ENCODE results near the gene HEY2. TPM values are rescaled to one million over a fixed set of nuclear protein-coding genes. Genes with fewer than 3 reads are reported as not detected.
"Not testable (repeated sequence)": the region's sequence is repeated elsewhere in the genome, so short reads cannot be mapped to it uniquely, and the experiment has no call there.

HEY2 gene
- 10 to 100 TPM; 10.3 to 16.0 TPM for total RNA-seq
- 10 to 100 TPM; 28.0 to 28.3 TPM for polyA plus RNA-seq (ENCODE audit: insufficient read length in 2 of 2)
- long read RNA-seq, donor 1, transcript HEY2-201 (5 exons, 2,678 nt): major isoform, 8 of 8 reads
- long read RNA-seq, donor 1, partial matches to known transcripts: 0 of 8 reads
- long read RNA-seq, donor 1, other reads (novel, unspliced or antisense): 0 of 8 reads
- long read RNA-seq, donor 2, transcript HEY2-201 (5 exons, 2,678 nt): major isoform, 8 of 8 reads
- long read RNA-seq, donor 2, partial matches to known transcripts: 0 of 8 reads
- long read RNA-seq, donor 2, other reads (novel, unspliced or antisense): 0 of 8 reads
- long read RNA-seq, donor 3, transcript HEY2-201 (5 exons, 2,678 nt): major isoform, 5 of 5 reads
- long read RNA-seq, donor 3, partial matches to known transcripts: 0 of 5 reads
- long read RNA-seq, donor 3, other reads (novel, unspliced or antisense): 0 of 5 reads
- long read RNA-seq, donor 4: 0 reads

DNA sequence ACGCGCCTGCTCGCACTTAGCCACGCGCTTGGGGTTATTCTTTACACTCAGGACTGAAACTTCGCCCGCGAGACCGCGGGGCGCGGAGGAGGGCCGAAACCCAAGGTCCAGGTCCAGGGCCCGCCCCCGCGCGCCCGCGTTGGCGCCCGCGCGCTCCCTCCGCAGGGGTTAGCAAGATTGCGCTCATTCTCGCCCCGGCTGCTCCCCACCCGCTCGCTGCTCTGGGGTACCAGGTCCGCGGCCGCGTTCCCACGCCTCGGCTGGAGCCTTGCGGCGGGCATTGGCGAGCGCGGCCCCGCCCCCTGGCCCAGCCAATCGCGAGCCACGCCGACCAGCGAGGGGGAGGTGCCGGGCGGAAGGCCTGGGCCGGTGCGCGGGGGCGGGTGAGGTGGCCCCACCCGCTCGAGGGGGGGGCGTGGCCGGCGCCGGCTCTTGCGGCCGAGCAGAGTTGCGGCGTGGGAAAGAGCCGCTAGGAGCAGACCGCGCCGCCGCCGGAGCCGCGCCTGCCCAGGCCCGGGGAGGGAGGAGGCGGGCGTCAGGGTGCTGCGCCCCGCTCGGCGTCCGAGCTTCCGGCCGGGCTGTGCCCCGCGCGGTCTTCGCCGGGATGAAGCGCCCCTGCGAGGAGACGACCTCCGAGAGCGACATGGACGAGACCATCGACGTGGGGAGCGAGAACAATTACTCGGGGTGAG is at the start of gene HEY2:
HEY2 (plus strand) TSS at position 460 of the 692 bp plus-strand sequence; CDS start at position 605, 145 bp downstream.
- peak; percentile 70 to 97 (median 87) for DNase-seq (ENCODE audit: low read depth in 4 of 6, low spot score in 6 of 6)
- Histone ChIP-seq H3K9me3 (ENCODE audit: control insufficient read depth, insufficient read depth, low read length) (no peaks in the 10 kb centered on the region), H3K4me1 (ENCODE audit: control insufficient read depth, insufficient read depth, low read length) (peaks cover 24% of the 10 kb centered on the region), H3K4me3 (ENCODE audit: low read depth, low read length) (peak within 1 kb of the TSS; percentile 90), H3K27ac (ENCODE audit: low read depth, low read length) (peak within 1 kb of the TSS; percentile 97), H3K36me3 (ENCODE audit: control insufficient read depth, insufficient read depth, low read length) (no peaks in the 10 kb centered on the region), H3K27me3 (ENCODE audit: control insufficient read depth, insufficient read depth, low read length) (peaks cover 46% of the 10 kb centered on the region)
- under 1% methylated on average over 95 of the region's 95 CpGs for WGBS (ENCODE audit: insufficient coverage)

DNA sequence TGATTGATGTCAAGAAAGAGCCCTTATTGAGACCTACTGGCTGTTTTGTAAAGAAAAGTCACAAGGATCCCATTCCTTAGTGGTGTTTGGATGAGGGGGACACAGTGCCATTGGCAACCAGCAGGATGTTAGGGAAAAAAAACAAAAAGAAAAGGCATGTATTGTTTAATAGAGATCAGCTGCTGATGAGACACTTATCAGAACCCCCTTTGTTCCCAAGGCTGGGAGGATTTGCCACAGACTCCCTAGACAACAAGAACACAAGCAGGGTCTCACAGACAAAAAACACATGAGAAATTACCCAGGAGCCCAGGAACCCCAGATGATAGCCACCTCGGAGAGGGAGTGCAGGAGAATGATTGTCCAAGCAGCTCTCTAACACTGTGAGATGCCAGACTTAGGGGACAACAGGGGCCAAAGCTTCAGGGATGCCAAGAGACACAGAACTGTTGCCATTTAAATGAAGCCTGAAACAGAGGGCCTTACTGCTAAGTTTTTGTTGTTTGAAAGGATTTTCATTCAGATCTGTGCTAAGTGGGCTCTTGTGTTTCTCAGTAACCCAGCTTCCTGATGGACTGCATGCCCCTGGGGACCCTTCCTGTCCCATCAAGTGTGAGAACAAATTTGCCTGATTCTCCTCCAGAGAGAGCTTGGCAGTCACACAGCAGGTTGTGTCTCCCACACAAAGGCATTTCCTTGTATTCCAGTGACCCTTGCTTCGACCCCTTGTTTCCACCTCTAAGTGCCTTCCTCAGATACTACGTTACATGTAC is 48.7 kb upstream of the HEY2 start:
- 25% methylated on average over 2 of the region's 3 CpGs for WGBS (ENCODE audit: insufficient coverage)
- Histone ChIP-seq H3K9me3 (ENCODE audit: control insufficient read depth, insufficient read depth, low read length) (peaks cover 4% of the 10 kb centered on the region), H3K4me3 (ENCODE audit: low read depth, low read length) (no peak overlapping the region), H3K27ac (ENCODE audit: low read depth, low read length) (peak overlapping the region; percentile 67), H3K4me1 (ENCODE audit: control insufficient read depth, insufficient read depth, low read length) (peaks cover 5% of the 10 kb centered on the region), H3K27me3 (ENCODE audit: control insufficient read depth, insufficient read depth, low read length) (no peaks in the 10 kb centered on the region), H3K36me3 (ENCODE audit: control insufficient read depth, insufficient read depth, low read length) (no peaks in the 10 kb centered on the region)
- peak; percentile 6 to 63 (median 19) for DNase-seq (ENCODE audit: low read depth in 4 of 6, low spot score in 6 of 6)

DNA sequence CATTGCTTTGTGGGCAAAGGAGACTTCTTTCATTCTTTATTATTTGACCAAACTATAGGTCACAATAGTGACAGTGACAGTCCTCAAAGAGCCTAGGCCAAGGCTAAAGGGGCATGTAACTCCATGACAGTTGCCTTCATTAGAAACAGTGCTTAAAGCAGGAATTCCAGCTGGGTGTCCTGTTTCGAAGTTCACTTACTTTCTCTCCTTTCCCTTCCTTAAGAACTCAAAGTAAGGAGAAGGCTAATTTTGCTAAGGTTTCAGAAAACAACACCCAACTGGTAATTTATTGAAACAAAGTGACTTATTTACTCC is 48.1 kb upstream of the HEY2 start:
- DNase-seq (ENCODE audit: low read depth in 4 of 6, low spot score in 6 of 6): no peak
- H3K36me3 ChIP-seq (ENCODE audit: control insufficient read depth, insufficient read depth, low read length): no peaks in the 10 kb centered on the region
- H3K9me3 ChIP-seq (ENCODE audit: control insufficient read depth, insufficient read depth, low read length): peaks cover 4% of the 10 kb centered on the region
- H3K27ac ChIP-seq (ENCODE audit: low read depth, low read length): peak overlapping the region; percentile 67
- no peaks in the 10 kb centered on the region for H3K27me3 ChIP-seq (ENCODE audit: control insufficient read depth, insufficient read depth, low read length)
- H3K4me1 ChIP-seq (ENCODE audit: control insufficient read depth, insufficient read depth, low read length): peaks cover 5% of the 10 kb centered on the region
- no CpG with 5 or more reads among the region's 1 CpG for WGBS (ENCODE audit: insufficient coverage)
- H3K4me3 ChIP-seq (ENCODE audit: low read depth, low read length): no peak overlapping the region

DNA sequence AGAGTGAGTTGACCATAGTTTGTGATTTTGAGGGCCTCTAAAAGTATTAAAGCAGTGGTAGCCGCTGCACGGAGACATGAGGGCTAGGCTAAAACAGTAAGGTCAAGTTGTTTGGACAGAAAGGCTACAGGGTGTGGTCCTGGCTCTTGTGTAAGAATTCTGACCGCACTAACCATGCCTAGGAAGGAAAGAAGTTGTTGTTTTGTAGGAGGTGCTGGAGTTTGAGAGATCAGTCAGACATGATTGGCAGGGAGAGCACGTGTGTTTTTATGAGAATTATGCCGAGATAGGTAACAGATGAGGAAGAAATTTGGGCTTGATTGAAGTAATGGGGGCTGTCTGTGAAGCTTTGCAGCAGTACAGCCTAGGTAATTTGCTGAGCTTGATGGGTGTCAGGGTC is 45.5 kb upstream of the HEY2 start:
- not testable (repeated sequence) for H3K9me3 ChIP-seq (ENCODE audit: control insufficient read depth, insufficient read depth, low read length); H3K4me3 ChIP-seq (ENCODE audit: low read depth, low read length); H3K4me1 ChIP-seq (ENCODE audit: control insufficient read depth, insufficient read depth, low read length); H3K27me3 ChIP-seq (ENCODE audit: control insufficient read depth, insufficient read depth, low read length); H3K27ac ChIP-seq (ENCODE audit: low read depth, low read length); H3K36me3 ChIP-seq (ENCODE audit: control insufficient read depth, insufficient read depth, low read length); DNase-seq (ENCODE audit: low read depth in 4 of 6, low spot score in 6 of 6)
- WGBS (ENCODE audit: insufficient coverage): no CpG with 5 or more reads among the region's 5 CpGs

DNA sequence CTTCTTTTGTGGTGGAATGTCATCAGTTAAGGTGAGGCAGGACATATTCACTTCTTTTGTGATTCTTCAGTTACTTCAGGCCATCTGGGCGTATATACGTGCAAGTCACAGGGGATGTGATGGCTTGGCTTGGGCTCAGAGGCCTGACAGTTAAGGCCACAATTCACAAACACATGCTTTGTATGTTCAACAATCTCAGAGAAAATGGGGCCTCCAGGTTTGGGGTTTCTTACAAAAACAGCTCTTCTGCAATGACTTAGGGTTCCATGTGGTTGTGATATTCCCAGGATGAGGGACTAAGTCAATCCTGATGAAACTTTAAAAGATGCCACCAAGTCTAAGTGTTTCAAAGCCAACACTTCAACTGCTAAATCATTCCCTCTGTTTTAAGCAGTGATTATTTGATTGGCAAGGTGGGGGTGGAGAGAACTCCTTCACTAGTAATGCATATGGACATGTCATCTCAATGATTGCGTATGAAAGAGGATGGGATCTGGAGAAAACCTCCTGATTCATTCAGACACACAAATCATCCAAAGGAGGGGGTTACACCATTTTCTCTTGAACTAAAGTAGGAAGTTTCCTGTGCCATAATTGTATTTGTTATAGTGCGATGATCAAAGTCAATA is 41.7 kb upstream of the HEY2 start:
- no peak overlapping the region for H3K4me3 ChIP-seq (ENCODE audit: low read depth, low read length)
- no peak for DNase-seq (ENCODE audit: low read depth in 4 of 6, low spot score in 6 of 6)
- no CpG with 5 or more reads among the region's 4 CpGs for WGBS (ENCODE audit: insufficient coverage)
- H3K9me3 ChIP-seq (ENCODE audit: control insufficient read depth, insufficient read depth, low read length): no peaks in the 10 kb centered on the region
- no peaks in the 10 kb centered on the region for H3K36me3 ChIP-seq (ENCODE audit: control insufficient read depth, insufficient read depth, low read length)
- H3K27ac ChIP-seq (ENCODE audit: low read depth, low read length): no peak overlapping the region
- H3K4me1 ChIP-seq (ENCODE audit: control insufficient read depth, insufficient read depth, low read length): no peaks in the 10 kb centered on the region
- no peaks in the 10 kb centered on the region for H3K27me3 ChIP-seq (ENCODE audit: control insufficient read depth, insufficient read depth, low read length)

DNA sequence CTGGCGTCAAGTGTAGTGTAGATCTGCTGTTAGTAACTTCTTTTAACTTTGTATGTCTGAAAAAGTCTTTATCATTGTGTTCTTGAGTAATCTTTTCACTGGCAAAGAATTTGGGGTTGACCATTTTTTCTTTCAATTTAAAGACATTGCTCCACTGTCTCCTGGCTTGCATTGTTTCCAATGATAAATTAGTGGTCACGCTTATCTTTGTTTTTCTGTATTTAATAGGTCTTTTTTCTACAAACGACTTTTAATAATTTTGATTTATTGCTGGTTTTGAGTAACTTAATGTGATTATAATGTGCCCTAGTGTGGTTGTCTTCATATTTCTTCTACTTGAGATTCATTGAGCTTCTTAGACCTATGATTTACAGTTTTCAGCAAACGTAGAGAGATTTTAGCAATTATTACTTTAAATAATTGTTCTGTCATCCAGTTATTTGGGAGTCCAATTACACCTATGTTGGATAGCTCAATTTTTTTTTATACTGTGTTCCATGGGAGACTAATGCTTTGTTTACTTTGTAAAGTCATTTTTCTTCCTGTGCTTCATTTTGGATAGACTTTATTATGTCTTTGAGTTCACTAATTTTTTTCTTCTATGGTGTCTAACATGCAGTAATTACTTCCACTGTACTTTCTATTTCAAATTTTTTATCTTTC is 38.3 kb upstream of the HEY2 start:
- Histone ChIP-seq H3K4me3 (ENCODE audit: low read depth, low read length) (no peak overlapping the region), H3K36me3 (ENCODE audit: control insufficient read depth, insufficient read depth, low read length) (no peaks in the 10 kb centered on the region), H3K27me3 (ENCODE audit: control insufficient read depth, insufficient read depth, low read length) (no peaks in the 10 kb centered on the region), H3K9me3 (ENCODE audit: control insufficient read depth, insufficient read depth, low read length) (no peaks in the 10 kb centered on the region), H3K4me1 (ENCODE audit: control insufficient read depth, insufficient read depth, low read length) (peaks cover 5% of the 10 kb centered on the region), H3K27ac (ENCODE audit: low read depth, low read length) (no peak overlapping the region)
- DNase-seq (ENCODE audit: low read depth in 4 of 6, low spot score in 6 of 6): no peak
- 60% methylated on average over 1 of the region's 4 CpGs for WGBS (ENCODE audit: insufficient coverage)

DNA sequence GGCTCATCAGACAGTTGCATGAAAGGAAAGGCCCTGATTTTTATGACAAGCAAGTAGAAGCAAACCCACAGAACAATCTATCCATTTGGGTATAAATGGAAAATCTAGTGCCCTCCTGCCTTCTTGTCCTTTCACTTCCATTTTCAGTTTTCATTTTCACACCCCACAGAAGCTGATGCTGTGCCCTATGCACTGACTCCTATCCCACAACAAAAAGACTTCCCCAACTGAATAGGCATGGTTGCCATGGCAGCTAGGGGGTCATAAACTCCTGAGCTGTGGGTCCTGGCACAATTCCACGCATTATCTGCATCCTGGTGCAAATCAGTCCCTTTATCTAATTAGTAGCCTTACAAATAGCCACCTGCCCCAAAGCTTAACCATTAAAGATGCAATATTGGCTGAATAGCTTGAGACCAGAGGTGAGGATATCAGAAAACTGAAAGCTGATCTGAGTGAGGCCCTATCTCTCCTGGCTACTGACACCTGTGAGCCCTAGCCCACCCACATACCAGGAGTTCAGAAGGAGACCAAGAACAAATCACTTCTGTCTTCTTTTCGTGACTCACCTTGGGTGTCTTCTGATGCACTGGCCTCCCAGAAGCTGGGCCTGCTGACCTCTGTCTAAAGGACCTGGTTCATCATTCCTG is 34.9 kb upstream of the HEY2 start:
- WGBS (ENCODE audit: insufficient coverage): 93% methylated on average over 1 of the region's 2 CpGs
- H3K27ac ChIP-seq (ENCODE audit: low read depth, low read length): peak overlapping the region; percentile 25
- DNase-seq (ENCODE audit: low read depth in 4 of 6, low spot score in 6 of 6): peak in 3 of 6 donors; percentile 10 to 66 (median 28)
- H3K4me3 ChIP-seq (ENCODE audit: low read depth, low read length): no peak overlapping the region
- no peaks in the 10 kb centered on the region for H3K27me3 ChIP-seq (ENCODE audit: control insufficient read depth, insufficient read depth, low read length)
- no peaks in the 10 kb centered on the region for H3K9me3 ChIP-seq (ENCODE audit: control insufficient read depth, insufficient read depth, low read length)
- H3K36me3 ChIP-seq (ENCODE audit: control insufficient read depth, insufficient read depth, low read length): no peaks in the 10 kb centered on the region
- peaks cover 5% of the 10 kb centered on the region for H3K4me1 ChIP-seq (ENCODE audit: control insufficient read depth, insufficient read depth, low read length)

DNA sequence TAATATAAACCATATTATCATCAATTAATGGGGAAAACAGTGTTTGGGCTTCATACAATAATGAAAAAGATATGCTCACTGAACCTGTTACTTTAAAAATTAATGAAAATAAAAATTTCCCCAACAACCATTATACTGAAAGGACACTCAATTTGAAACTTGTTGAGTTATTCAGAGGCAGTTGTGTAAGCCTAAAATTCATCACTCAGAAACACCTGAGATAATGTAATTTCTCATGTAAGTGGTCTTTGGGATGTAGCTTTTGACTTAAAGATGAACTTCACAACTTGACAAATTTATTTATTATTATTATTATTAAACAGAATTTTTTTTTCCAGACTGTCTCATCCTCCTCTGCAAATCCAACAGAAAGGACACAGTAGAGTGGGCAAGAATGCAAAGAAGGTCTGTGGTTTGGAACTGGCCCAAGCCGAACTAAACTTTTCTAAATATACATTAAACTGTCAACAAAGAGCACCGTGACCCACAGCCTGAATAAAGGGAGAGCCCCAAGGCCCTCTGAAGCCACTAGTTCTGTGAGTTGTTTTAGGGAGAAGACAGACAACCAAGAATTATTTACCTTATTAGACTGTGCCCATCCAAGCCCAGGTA is 32.2 kb upstream of the HEY2 start:
- WGBS (ENCODE audit: insufficient coverage): no CpG with 5 or more reads among the region's 2 CpGs
- H3K4me1 ChIP-seq (ENCODE audit: control insufficient read depth, insufficient read depth, low read length): peaks cover 5% of the 10 kb centered on the region
- DNase-seq (ENCODE audit: low read depth in 4 of 6, low spot score in 6 of 6): no peak
- no peak overlapping the region for H3K4me3 ChIP-seq (ENCODE audit: low read depth, low read length)
- no peaks in the 10 kb centered on the region for H3K9me3 ChIP-seq (ENCODE audit: control insufficient read depth, insufficient read depth, low read length)
- H3K27ac ChIP-seq (ENCODE audit: low read depth, low read length): no peak overlapping the region
- no peaks in the 10 kb centered on the region for H3K27me3 ChIP-seq (ENCODE audit: control insufficient read depth, insufficient read depth, low read length)
- no peaks in the 10 kb centered on the region for H3K36me3 ChIP-seq (ENCODE audit: control insufficient read depth, insufficient read depth, low read length)
